ELF-1 (cell line): ENCODE results near the gene ERC2.

Experiments
- DNase-seq: peaks from one replicate; pipeline ENCODE4 v3.0.0-alpha.2; 2016; ENCODE audit warnings: low read depth, low spot score

ERC2 gene

DNA sequence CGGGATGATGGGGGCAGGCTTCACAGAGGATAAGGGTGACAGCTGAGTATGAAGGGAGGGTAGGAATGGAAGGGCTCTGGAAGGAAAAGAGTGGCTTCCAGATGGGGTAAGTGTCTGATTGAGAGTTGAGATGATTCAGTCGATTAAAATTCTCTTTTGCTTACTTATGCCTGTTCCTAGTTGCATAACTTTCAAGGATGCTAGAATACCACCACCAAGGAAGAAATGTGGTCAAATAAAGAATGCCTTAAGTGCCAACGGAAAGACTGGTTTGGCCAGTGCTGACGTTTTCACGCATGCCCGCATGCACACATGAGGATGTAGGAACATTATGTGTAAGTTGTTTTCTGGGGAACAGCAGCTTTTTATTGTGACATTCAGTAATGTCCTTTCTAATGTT, 717.7 kb downstream of the ERC2 start:
- no peak for DNase-seq

DNA sequence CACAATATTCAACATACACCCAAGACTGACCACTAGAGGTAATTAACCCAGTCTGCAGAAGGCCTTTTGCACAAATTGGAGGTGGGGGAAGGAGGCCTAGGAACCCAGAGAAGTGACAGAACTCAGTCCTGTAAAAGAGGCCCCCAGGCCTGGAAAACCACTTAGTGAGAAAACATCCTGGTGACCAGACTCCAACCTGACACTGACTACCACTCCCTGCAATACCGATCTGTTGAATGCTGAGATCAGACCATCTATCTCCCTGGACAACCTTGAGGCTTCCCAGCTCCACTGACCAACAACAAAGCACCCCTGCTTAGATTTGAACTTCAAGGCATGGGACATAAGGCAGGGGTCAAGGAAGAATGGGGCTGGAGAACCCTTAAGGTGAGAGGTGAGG, 719.2 kb downstream of the ERC2 start:
- DNase-seq: no peak

DNA sequence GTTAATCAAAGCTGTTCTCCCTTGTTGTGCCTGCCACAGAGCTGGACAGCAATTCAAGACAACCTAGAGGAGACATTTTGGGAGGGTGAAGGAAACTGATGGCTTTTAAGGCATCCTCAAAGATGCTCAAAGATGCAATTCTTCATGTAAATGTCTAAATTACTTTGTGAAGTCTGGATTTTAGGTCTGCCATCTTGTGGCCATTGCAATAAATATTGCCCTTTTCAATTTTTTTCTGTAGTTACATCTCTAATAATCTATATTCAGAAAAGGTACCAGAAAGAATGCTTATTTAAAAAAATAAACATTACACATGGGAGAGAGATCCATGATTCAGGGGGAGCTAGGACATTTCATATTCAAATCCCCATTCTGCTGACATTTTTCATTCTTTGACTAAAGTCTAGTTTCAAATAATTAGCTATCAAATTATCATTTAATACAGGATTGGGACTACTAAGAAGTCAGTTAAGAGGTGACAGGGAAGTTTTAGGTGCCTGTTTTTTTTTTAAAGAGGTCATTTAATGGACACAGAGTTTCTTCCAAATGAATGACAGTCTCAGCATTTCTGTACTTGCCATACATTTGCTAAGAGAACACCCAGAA, 721.4 kb downstream of the ERC2 start:
- no peak for DNase-seq

DNA sequence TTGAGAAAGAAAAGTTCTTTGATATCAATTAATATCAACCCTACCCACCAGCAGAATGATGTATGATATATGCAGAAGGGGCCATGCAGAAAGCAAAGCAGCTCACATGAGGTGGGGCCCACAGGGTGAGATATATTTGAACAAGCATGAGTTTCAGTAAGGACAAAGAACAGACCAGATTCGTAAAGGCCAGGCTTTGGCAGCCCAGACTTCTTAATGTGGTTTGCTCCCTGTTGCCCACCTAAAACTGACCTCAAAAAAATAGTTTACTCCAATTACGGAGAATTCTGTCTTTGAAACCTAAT, 725.5 kb downstream of the ERC2 start:
- DNase-seq: no peak

DNA sequence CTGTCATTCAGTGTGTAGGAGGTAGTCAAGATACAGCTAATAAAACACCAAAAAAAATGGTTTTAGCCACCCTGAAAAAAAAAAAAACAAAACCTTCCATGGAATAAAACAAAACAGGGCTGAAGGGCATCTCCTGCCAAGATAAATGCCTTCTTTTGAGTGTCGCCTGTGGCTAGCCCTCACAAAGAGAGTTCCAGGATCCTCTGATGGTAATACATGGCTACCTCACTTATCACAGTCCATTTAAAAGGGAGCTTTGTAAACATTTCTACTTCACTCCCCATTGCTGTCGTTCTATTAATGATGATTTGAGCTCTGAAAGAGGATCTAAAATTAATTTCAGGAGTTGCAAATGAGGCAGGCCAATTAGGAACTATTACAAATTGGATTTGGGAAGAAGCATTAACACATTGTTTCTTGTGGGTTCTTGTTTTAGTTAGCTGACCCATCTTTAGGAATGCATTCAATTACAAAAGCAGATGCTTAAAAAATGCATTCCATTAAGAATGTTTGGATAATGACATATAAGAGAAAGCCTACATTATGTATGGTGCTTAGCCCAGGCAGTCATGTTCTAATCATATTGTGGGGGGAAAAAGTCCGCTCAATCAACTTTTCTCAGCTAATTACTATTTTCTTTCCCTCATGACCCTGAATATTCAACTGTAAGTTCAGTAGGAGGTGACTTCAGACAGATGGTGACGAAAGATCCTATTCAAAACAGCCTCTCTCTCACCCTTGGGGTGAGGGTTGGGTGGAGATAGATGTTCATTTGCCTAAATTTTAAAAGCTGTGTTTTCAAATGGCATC, 726.0 kb downstream of the ERC2 start:
- no peak for DNase-seq

DNA sequence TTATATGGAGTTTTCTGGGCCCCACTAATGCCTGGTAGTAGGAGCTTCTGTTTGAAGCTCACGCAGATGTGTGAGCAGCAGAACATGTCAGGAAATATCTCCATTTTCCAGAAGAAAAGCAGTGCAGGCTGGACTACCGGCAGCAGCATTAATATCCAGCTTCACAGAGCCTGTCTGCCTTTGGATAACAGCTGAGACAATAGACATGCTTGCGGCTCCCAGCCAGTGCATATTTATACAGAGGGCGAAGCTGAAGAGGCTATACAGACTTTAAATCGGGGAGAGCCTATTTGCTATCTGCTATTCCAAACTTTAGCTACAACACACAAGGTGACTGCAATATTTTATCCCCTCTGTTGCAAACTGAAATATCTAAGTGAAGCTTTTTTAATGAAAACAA, 731.1 kb downstream of the ERC2 start:
- DNase-seq: no peak

DNA sequence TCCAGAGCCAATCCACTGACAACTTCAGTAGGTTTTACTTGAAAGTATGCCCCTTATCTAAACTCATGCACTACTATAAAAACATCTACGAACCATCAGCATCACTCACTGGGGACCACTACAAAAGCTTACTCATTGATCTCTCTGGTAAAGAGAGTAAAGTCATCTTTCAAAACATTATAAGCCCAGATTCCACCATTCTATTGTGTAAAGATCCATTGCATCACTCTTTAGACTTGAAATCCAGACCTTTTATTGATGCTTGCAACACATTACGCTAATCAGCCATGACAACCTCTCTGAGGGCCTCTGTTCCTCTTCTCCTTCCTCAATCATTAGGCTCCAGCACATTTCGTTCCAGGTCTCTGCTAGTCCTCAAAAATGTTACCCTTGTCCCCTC, 732.3 kb downstream of the ERC2 start:
- DNase-seq: no peak

DNA sequence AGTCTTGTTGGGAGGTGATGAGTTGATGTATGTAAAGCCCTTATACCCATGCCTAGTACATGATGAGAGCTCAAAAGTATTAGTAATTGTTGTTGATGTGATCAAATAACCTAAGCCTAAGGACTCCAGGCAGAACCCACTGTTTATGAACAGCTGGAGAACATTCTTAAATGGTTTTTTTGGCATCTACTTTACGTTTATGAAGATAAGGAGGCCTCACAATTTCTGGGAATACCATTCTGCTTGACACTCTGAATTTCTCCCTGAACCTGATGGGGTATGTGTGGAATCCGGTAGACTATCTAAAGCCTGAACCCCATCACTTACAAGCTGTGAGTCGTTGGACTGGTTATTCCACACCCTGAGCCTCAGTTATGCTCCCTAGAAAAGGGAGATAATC, 736.5 kb downstream of the ERC2 start:
- DNase-seq: no peak

DNA sequence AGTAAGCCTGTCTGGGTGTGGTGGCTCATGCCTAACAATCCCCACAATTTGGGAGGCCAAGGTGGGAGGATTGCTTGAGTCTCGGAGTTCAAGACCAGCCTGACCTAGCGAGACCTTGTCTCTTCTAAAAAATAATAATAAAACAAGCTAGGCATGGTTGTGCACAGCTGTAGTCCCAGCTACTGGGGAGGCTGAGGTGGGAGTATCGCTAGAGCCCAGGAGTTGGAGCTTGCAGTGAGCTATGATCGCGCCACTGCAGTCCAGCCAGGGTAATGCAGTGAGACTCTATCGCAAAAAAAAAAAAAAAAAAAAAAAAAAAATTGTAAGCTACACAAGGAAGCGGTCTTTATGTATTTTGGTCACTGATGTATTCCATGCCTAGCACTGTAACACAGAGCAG, 738.7 kb downstream of the ERC2 start:
- DNase-seq: no peak

DNA sequence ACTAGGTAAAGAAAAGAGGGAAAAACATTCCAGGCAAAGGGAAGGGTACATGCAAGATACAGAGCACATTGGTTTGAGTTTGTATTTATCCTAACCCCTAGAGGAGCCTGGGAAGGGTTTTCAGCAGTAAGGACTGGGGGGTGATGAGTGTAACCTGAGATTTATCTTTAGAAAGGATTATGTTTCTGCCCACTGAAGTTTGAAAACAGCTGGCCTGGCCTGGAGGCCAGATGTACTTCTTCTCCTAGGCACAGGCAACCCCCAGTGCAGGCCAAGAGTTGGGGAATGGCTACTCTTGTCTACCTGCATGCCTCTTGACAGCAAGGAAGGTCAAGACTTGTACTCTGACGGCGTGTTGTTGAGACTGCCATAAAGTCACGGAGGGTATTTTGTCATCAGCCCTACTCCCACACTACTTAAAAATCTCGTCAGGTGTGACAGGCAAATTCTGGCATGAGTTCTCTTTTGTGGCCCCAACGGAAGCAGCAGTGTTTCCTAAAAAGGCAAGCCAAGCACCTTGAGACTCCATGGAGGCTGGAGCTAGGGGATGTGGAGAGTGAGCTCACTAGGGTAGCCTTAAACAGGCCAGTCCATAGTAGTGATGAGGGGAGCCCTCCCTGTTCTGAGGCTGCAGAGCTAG, 739.7 kb downstream of the ERC2 start:
- DNase-seq: no peak

DNA sequence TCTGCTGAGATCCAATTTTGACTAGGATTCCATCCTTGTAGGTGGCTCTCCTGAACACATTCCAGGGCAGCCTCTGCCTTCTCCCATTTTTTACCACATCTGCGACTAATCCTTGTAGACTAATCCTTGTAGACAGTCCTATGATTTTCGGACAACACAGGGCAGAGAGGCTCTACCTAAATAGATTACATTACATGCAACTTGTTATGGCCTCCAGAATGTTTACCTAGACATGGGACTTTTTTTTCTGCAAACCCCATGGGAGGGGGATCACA, 741.8 kb downstream of the ERC2 start:
- no peak for DNase-seq

DNA sequence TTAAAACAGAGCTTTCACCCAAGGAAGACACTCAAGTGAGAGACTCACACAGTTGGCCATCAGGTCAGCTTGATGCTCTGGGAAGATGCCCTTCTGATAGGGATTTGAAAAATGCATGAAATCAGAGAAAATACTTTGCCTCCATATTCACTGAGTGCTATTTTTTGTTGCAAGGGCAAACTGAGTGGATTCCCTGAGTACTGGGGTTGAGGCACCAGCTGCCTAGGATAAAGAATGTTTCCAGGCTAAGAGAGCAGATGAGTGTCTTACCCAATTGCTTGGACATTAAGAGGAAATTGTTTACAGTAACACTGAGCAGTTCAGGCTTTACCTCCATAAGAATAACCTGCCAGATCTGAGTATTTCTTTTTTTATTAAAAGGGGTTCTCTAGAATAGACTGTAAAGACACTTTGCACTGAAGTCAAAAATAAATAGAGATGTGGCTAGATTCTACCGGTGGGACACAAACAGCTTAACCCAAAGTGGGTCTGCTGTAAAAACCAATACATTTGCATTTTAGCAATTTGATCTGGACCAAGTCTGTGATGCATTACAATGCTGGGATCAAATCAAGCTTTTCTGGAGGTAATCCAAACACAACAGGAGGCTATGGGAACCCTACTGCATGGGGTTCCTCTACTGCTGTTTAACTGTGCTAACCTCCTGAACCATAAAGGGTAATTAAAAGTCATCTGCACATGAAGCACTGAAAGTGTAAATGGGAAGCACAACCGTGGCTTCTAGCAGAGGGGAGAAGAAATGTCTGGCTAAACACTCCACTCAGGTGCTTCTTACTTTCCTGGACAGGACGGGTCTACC, 742.4 kb downstream of the ERC2 start:
- no peak for DNase-seq

DNA sequence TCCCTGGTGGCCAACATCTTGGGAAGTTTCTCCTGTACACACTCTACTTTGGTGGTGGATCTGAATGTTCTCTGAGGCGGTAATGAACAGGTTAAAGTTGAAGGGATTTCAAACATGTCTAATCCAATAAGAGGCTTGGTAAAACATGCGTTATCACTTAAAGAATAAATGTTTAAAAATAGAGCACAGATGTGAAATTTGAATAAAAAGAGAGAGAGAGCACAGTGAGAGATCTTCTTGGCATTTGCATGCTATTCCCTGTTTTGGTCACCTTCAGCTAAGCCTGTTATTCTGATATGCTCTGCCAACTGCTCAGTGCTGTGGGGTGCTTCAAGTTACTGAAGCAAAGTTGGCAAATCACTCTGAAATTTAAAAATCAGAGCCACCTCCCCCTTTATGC, 743.4 kb downstream of the ERC2 start:
- no peak for DNase-seq

DNA sequence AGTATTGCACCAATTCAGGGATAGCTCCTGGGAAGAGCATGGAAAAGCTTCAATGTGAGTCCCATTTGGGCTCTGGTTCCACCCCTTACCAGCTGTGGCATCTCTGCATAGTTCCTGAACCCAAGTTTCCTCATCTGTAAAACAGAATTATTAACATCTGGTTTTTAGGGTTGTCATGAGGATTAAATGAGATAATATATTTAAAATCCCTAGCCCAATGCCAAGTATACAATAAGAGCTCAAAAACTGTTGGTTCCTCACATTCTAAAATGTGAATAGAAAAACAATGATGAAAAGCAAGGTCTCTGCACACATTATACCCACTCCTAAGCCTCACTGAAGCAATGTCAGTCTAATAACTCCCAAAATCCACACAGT, 743.9 kb downstream of the ERC2 start:
- DNase-seq: no peak

DNA sequence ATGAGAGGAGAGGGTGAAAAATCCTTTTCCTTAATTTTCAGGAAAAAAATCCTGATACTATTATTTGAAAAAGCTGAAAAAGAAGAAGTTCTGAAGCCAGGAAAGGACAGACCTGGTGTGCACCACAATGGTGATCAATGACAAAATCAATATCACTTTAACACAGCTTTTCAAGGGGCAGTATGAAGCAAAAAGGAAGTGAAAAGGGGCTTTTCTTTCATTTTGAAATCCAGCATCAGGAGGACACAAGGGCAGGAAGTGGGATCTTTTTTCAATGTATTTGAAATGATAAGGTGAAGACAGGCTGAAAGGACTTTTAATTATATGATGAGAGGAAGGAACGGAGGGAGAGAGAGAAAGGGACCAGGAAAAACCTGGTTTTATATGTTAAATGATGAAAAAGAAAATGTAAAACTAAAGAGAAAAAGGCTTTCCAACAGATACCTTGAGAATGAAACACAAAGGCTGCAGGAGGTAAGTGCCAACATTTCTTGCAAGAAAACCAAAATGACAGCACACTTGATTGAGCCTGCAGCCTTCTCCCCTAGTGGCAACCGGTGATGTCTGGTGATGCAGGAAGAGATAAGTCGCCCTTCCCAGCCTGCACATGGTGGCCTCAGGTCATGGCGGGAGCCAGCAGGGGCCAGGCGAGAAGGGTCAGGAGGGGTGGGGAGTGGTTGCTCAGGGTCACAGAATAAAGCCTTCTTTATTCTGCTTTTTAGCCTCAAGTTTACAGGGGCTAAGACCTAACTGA, 744.4 kb downstream of the ERC2 start:
- peak; percentile 80 for DNase-seq

DNA sequence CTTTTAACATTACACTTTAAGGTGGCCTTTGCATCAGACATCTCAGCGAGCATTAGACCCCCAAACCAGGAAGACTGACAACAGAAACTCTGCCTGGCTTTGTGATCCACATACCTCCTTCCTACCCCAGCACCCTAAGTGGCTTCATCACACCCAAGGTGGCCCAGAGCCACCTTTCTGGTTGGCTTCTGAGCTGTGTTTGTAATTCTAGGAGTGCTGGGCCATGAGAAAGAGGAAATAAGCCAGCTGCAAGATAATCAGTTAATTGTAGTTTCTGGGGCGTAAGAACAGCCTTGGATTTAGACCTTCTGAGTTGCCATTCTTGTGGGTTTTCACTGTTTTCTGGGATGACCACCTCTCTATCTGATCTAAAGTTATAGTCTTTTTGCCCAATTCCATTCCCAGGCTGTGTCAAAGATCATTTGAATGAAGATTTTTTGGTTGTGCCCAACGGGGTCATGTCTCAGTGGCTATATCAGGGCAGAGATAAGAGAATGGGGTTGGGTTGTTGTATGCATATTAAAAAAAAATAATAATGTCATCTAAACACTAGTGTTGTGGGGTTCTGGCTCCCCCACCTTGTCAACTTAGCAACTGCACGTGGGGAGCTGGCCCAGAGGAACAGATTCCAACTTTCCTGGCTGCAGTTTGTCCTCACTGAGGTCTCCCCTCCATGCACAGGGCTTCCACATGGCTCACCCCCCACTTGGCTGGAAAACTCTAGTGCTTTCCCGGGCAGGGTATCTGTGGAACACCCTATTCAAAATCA, 746.4 kb downstream of the ERC2 start:
- DNase-seq: no peak

DNA sequence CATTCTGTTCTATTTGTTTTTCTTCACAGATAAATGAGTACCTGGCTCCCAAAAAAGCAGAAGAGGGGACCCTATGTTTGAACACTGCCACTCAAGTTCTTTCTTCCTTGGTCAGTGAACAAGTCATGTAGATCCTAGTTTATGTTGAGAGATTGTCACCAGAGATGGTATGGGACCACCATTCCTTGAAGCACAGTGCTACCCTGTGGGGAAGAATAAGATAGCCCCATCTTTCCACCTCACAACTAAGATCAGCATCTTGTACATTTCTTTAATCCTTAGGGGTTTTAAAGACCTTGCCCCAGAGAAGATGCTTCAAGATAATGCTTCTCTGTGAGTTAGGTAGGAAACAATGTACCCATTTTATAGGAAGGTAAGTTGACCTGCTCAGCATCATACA, 747.7 kb downstream of the ERC2 start:
- DNase-seq: no peak

DNA sequence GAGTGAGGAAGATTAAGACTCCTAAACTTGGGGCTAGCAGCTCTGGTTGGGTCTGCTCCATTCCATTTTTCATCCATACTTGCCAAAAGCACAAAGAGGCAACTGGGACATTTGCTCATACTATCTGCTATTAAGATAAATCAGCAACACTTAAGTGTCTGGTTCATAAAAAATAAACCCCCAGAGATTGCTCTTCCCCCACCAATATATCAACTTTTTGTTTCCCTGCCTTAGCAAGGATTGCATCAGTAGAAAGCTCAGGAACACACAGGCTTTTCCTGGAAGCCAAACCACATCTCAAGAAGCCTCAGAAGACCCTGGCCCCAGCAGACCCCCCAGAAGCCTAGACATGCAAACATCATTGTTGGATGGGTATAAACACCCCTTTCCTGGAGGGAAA, 748.8 kb downstream of the ERC2 start:
- no peak for DNase-seq

DNA sequence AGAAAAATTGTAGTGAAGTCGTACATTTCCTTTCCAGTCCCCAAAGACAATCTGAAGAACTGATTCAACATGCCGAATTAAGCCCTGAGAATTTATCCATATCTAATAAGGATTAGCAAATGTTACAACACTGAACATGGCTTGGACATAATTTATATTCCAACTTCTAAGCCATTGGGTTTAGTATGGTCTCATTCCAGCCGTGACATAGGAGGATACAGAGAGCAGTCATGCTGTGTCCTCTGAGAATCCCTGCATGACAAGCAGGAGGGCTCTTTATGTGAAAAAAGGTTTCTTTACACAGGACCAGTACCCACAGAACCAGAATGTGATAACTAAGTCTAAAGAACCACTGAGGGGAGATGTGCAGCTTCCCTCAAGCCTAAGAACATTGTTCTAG, 749.3 kb downstream of the ERC2 start:
- no peak for DNase-seq

DNA sequence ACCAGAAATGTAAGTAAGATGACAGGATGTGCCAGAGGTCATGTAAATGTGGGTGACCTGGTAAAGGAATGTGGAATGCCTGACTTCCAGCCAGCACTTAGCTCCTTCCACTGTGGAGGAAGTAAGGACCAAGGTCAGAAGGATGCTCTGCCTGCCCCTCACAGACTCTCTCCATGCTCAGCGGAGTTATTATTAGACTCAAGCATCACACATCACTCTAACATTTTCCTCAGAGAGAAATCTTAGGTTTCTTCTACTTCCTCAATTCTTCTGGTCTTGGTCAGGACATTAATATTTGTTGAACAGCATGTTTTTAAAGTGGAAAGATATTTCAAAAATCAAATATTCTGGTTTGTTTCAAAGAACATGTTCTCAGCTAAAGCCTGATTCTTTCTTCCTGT, 749.7 kb downstream of the ERC2 start:
- no peak for DNase-seq

DNA sequence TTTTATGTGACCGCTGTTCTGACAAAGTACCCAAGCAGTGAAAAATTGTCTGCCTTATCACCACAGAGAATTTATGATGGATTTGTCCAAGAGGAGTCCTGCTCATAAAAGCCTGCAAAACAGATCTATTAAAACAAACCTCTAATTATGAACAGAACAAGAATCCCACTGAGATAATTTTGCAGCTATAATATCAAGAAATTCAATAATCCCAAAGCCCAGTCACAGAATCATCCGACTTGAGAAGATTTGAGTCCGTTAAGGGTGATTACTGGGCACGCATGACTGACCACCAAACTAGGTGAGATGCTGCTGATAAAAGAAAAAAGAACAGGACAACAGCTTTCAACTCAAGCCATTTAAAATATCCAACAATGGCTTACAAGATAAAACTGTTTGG, 750.2 kb downstream of the ERC2 start:
- no peak for DNase-seq
